SH-SY5Y (cell line): ENCODE data around the gene PITPNC1.

Experiments used
- GATA2 ChIP-seq: IDR thresholded peaks from 2 replicates; pipeline ENCODE4 v1.6.1; 2011; ENCODE audit warnings: mild to moderate bottlenecking, low read depth, low read length
- GATA3 ChIP-seq: IDR thresholded peaks from 2 replicates; pipeline ENCODE4 v1.6.1; 2011; ENCODE audit warnings: low read depth, mild to moderate bottlenecking, low read length, moderate library complexity

GRCh38 chr17:67353929-67354574, 23.0 kb upstream of the PITPNC1 start:
- TF ChIP-seq GATA2, result no peak
- no peak for TF ChIP-seq GATA3
